GM12892 (cell line): ENCODE data around the gene HMX1. TPM values are rescaled to one million over a fixed set of nuclear protein-coding genes. Genes with fewer than 3 reads are reported as not detected.

Experiments
- DNase-seq: peaks from one replicate; pipeline ENCODE4 v3.0.0; 2011; ENCODE audit not compliant: insufficient read length
- FAIRE-seq: peaks from 2 replicates; lab custom pipeline; 2011; peaks lifted over from hg19 to GRCh38; lab: Jason Lieb, UNC
- POLR2A ChIP-seq: IDR thresholded peaks from 2 replicates; pipeline ENCODE4 v1.6.1; 2011; ENCODE audit warnings: low read depth, low read length, control low read depth
- POLR2AphosphoS5 ChIP-seq: IDR thresholded peaks from 2 replicates; pipeline ENCODE4 v1.6.1; 2011; ENCODE audit warnings: low read depth, low read length, control low read depth
- TAF1 ChIP-seq: IDR thresholded peaks from 2 replicates; pipeline ENCODE4 v1.6.1; 2011; ENCODE audit warnings: low read depth, mild to moderate bottlenecking, control low read depth, low read length, borderline replicate concordance
- polyA plus RNA-seq: library from polyadenylated mRNA; unstranded; fragments of >200 nt; gene quantifications from one replicate; pipeline ENCODE4 v1.2.1, GENCODE V29; 2012; ENCODE audit warnings: missing spikeins, inconsistent platforms; ENCODE audit not compliant: missing spikeins

Gene HMX1
- polyA plus RNA-seq, result not detected

DNA sequence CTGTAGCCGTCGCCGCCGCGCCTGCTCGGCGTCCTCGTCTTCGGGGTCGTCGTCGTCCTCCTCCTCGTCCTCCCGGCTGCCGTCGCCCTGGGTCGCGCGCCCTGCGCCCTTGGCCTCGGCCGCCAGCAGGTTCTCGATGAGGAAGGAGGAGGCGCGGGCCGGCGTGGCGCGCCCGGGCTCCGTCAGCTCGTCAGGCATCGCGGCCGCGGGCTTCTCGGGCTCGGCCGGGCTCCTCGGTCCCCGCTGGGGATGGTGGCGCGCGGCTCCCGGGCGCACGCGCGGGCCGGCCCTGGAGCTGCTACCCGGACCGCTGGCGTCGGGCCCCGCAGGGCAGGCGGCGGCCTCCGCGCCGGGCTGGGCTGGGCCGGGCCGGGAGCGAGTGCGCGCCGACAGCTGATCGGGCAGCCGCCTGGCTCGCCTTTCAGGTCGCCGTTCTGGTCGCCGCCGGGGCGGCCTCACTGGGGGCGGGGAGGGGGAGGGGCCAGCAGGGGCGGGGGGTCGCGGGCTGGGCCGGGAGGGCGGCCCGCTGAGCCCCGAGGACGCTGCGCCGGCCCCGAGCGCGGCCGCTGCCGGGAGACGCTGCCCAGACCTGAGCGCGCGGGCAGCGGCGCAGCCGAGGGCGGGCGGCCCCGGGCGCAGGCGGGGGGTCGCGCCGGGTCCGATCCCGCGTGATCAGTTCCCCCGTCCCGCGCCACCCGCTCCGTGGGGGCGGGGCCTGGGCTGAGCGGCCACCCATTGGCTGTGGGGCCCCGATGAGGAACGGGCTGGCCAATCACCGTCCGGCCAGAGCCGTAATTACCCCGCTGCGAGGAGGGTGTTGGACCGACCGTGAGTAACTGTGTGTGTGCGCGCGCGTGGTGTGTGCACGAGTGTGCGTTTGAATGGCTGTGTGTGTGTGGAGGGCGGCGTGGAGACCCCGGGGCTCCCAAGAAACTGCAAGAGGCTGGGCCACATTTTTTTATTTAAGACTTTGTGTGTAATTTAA is at the start of gene HMX1:
Gene HMX1 (minus strand): TSS at position 423 of the 985 bp plus-strand sequence. CDS start 225 bp downstream, at position 198.
- DNase-seq (no peak), FAIRE-seq (no peak)
- TF ChIP-seq POLR2A (no peak), POLR2AphosphoS5 (no peak), TAF1 (no peak)

DNA sequence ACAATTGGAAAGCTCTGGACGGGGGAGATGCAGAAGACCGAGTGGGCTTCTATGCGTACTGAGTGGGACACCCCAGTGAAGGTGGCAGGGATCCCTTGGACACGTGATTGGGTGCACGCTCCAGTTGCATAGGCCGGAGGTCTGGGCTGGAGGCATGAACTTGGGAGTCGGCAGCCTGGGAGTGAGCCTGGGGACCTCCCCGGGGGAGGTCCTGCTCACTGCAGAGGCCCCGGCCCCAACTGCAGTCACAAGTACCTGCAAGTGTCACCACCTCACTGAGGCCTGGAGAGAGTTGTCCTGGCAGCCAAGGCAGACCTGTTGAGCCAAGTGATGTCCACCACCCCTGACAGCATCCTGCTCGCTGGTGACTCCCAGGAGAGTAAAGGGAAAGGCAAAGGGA is 49.3 kb upstream of the HMX1 start:
- FAIRE-seq (no peak), DNase-seq (no peak)
- no peak for TF ChIP-seq POLR2A
- no peak for TF ChIP-seq POLR2AphosphoS5
- TF ChIP-seq TAF1, result no peak

DNA sequence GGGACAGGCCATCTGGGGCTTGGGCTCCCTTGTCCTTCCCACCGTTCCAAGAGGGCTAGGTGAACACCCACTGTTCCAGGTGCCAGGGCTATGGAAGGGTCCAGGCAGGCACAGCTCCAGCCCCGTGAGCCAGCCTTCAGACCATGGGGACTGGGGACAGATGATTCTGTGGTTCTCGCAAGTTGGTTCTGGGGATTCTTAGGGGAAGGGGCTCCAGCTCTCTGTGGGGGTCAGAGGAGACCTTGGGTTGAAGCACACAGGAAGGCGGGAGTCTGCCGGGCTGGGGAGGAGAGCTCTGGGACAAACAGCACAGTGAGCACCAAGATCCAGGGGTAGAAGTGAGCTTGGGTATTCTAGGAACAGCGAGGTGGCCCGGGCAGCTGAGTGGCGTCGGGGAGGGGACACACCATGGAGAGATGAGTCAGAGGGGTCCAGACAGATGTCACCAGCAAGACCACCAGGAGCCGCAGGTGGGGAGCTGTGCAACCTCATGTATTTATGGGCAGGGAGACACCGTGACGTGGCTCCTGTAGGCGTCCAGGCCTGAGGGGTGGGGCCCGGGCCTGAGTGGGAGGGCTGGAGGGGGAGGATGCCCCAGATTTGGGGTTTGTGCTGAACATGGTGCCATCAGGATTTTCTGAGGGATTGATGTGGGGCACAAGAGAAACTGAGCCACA is 48.8 kb upstream of the HMX1 start:
- DNase-seq (no peak), FAIRE-seq (no peak)
- no peak for TF ChIP-seq POLR2A
- TF ChIP-seq POLR2AphosphoS5, result no peak
- TF ChIP-seq TAF1, result no peak

DNA sequence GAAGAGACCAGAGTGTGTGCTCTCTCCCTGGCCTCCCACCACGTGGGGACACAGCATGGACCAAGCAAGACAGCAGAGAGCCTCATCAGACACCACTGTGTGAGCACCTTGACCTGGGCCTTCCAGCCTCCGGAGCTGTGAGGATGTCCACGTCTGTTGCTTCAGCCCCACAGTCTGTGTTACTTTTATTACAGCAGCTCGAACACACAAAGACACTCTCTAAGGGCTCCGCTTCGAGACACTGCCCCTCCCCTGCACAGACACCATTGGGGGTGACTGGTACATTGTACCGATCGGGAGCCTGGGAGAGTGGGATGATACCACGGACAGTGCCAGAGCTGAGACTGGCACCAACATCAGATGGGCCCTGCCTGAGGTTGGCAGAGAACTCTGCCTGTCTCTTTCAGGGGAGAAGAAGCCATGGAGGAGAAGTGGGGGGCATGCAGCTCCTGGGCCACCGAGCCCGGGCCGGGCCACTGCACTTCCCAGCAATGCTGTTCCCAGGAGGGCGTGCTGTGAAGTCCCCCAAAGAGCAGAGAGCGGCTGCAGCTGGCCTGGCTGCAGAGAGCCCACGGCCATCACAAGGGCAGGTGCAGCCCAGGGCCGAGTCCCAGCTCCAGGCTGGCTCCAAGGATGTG is 48.1 kb upstream of the HMX1 start:
- DNase-seq (no peak), FAIRE-seq (no peak)
- TF ChIP-seq TAF1 (no peak), POLR2AphosphoS5 (no peak), POLR2A (no peak)

DNA sequence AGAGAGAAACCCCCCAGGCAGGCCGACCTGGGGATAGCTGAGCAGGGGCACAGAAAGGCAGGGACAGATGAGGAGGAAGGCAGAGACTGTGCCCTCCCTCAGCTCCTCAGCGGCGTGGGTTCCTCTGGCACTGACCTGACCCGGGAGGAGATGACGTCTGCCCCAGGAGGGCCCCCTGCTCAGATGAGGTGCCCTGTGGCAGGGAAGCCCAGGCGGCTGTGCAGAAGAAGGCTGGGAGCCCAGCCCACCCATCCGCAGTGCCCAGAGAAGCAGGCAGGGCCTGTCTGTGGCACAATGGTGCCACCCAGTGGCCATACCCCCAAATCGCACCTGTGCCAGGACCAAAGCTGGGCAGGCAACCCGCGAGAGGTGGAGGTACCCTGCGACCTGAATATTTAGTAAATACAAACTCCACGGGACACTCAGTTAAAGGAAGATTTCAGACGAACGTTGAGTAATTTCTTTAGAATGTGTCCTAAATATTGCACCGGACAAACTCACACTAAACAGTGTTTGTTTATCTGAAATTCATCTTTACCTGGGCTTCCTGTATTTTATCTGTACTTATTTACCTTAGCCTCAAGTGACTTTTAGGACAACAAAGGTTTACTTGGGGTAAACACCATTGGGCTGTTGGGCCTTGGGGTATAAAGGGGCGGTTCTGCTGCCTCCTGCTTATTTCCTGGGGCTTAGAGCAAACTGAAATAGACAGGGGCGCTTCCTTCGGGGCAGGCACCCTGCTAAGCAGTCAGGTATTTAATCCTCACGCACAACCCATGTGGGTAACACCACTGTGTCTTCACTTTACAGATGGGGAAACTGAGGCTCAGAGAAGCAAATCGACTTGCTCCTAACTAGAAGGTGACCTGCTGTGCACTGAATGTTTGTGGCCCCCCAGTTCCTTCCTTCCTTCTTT is 46.5 kb upstream of the HMX1 start:
- TF ChIP-seq POLR2A, result no peak
- TF ChIP-seq TAF1, result no peak
- TF ChIP-seq POLR2AphosphoS5, result no peak

DNA sequence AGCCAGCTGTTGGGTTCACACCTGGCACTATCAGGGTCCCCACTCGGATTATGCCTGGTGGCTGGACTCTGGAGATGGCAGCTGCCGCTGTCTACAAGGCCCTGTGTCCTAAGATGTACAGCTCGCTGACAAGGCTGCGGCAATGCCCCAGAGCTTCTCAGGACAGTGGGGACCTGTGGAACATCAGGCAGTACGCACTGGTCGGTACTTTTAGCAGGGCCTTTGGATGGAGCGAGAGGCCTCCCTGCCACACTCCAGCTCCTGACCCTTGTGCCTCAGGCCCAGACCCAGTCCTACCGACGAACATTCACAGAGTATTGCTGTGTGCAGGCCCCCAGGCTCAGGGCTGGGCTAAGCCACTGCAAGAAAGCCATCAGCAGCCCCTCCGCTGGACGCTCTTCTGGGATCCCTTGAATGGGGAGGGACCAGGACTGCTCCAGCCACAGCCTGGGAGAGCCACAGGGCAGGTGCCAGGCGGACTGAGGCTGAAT is 45.7 kb upstream of the HMX1 start:
- peak; percentile 3 for DNase-seq
- no peak for FAIRE-seq
- TF ChIP-seq POLR2AphosphoS5 (no peak), TAF1 (no peak), POLR2A (no peak)

More for the DNA sequence above, 46.5 kb upstream of the HMX1 start:
- FAIRE-seq, result peak; percentile 76
- DNase-seq, result peak; percentile 70

DNA sequence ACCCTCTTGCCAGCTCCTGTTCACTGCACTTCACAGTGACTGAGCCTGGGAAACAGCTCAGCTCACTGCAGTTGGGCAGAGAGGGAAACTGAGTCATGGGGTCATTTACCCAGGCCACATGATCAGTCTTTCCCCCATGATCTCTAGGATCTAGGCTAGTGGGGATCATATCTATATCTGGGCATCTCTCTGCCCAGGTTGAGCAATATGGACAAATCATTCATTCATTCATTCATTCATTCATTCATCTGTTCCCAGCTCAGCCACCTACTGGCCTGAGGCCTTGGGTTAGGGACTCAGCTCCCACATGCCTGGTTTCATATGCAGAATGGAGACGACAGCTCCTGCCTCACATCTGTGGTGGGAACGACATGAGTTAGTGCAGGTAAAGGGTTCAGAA is 45.3 kb upstream of the HMX1 start:
- no peak for FAIRE-seq
- TF ChIP-seq TAF1 (no peak), POLR2A (no peak), POLR2AphosphoS5 (no peak)
- no peak for DNase-seq

DNA sequence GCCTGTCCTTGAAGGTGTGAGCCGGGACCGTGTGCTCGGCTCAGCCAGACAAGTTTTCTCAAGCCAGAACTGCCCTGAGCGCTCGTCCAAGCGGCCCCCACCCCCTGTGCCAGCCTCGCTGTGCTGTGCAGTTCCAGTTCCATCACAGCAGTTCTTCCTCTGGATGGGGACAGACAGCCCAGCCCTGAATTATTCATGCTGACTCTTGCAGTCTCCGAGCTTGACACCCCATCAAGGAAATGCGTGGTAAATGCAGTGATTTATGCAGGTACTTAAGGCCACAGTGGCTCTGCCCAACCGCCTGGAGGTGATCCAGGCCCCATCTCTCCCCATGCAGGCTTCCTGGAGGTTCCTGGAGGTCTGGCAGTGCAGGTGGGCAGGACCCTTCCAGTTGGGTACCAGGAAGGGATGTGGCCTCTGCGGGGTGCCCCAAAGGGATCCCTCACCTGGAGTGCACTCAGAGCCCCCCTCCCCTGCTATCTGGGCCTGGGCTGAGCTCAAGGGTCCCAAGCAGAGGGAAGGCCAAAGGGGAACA is 44.8 kb upstream of the HMX1 start:
- FAIRE-seq (no peak), DNase-seq (peak; percentile 4)
- TF ChIP-seq POLR2AphosphoS5, result no peak
- no peak for TF ChIP-seq TAF1
- no peak for TF ChIP-seq POLR2A

DNA sequence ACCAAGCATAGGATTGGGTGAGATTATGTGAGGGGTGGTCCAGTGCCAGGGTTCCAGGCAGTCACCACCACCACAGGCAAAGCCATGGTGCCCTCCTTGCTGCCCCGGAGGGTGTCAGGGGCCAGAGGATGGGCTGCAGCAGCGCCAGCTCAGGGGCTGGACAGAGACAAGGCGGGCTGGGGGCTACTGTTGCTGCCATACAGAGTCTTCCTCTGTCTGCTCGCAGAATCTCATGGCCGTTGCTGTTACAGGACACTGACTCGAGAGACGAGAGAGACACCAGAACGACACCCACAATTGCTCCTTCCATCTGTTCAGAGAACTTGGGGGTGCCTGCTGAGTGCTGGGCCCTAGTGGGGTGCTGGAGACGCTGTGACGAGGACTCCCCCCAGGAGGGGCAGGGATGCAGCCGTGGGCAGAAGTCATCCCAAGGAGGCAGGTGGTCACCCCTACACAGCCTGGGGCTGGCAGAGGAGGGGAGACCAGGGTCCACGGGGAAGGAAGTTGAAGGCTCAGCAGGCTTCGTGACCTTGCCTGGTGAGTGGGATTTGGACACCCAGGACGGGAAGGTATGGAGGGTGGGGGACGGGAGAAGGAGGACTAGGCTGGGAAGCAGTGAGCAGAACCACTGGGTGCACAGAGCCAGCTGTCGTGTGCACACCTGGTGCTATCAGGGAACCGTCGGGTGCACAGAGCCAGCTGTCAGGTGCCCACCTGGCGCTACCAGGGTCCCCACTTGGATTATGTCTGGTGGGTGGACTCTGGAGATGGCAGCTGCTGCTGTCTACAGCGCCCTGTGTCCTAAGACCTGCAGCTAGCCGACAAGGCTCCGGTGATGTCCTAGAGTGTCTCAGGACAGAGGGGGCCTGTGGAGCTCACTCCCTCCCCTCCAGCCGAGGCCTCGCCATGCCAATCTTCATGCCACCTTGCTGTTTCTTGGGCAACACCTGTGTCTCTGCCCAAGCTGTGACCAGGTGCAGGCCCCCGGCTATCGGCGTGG is 43.9 kb upstream of the HMX1 start:
- DNase-seq (peak; percentile 3), FAIRE-seq (no peak)
- TF ChIP-seq TAF1 (no peak), POLR2A (no peak), POLR2AphosphoS5 (no peak)
